Neutrophil (primary cell): ENCODE data around the gene NTRK3.
"Not testable (repeated sequence)": the region's sequence is repeated elsewhere in the genome, so short reads cannot be mapped to it uniquely, and the experiment has no call there.

Experiments
- H3K27ac ChIP-seq: fragments of 200-600 bp; sonication (generic); 2 replicates; pipeline ENCODE4 v1.5.1; 2016; ENCODE audit warnings: mild to moderate bottlenecking, moderate library complexity
- H3K27me3 ChIP-seq: fragments of 200-600 bp; sonication (generic); 2 replicates; pipeline ENCODE4 v1.6.0; 2016; ENCODE audit warnings: mild to moderate bottlenecking
- H3K36me3 ChIP-seq: fragments of 200-600 bp; sonication (generic); 2 replicates; pipeline ENCODE4 v1.5.1; 2017
- H3K4me1 ChIP-seq, 2 experiments: fragments of 200-600 bp in 1 of 2; sonication (generic) in 1 of 2; 1 replicate in 1 of 2; 2 replicates in 1 of 2; pipeline versions ENCODE4 v1.5.1 to v1.6.1; 2013 to 2016; ENCODE audit warnings: low read depth in 1 of 2, low read length in 1 of 2, mild to moderate bottlenecking in 1 of 2, moderate library complexity in 1 of 2; ENCODE audit not compliant: control insufficient read depth in 1 of 2, insufficient read depth in 1 of 2
- H3K4me3 ChIP-seq, 2 experiments: fragments of 200-600 bp in 1 of 2; sonication (generic) in 1 of 2; 1 replicate in 1 of 2; 2 replicates in 1 of 2; pipeline ENCODE4 v1.5.1; 2013 to 2016; ENCODE audit warnings: low read depth in 1 of 2, low read length in 1 of 2, mild to moderate bottlenecking in 1 of 2, moderate library complexity in 1 of 2
- H3K9me3 ChIP-seq: fragments of 200-600 bp; sonication (generic); 2 replicates; pipeline ENCODE4 v1.5.1; 2016
- TF ChIP-seq, protein P1 (sequence below): fragments of 200-600 bp; sonication (generic); IDR thresholded peaks from 2 replicates; pipeline ENCODE4 v1.5.1; 2016; ENCODE audit warnings: antibody characterized with exemption

NTRK3 gene

DNA sequence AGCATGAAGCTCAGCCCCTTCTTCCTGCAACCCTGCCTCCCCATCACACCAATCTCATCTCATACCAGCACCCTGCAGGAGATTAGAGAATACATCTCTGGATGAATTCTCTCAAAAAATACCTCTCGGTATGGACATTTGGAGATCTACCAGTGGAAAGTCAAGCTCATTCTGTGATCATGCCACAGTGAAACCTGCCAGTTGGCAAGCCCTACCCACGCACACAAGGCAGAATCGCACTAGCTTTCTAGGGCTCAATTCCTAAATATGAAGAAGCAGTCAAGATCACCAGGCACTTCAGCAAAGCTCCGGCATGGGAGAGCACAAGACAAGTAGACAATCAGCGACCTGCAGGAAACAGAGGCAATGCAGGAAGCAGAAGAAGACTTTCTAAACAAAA is 221.2 kb downstream of the NTRK3 start:
- H3K36me3 ChIP-seq = no peaks in the 10 kb centered on the region
- H3K9me3 ChIP-seq = no peaks in the 10 kb centered on the region
- H3K4me3 ChIP-seq = no peak overlapping the region
- H3K27me3 ChIP-seq = peaks cover 50% of the 10 kb centered on the region
- H3K27ac ChIP-seq = no peak overlapping the region
- TF ChIP-seq, protein P1, sequence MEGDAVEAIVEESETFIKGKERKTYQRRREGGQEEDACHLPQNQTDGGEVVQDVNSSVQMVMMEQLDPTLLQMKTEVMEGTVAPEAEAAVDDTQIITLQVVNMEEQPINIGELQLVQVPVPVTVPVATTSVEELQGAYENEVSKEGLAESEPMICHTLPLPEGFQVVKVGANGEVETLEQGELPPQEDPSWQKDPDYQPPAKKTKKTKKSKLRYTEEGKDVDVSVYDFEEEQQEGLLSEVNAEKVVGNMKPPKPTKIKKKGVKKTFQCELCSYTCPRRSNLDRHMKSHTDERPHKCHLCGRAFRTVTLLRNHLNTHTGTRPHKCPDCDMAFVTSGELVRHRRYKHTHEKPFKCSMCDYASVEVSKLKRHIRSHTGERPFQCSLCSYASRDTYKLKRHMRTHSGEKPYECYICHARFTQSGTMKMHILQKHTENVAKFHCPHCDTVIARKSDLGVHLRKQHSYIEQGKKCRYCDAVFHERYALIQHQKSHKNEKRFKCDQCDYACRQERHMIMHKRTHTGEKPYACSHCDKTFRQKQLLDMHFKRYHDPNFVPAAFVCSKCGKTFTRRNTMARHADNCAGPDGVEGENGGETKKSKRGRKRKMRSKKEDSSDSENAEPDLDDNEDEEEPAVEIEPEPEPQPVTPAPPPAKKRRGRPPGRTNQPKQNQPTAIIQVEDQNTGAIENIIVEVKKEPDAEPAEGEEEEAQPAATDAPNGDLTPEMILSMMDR = no peak
- H3K4me1 ChIP-seq = peaks cover 0 to 9% of the 10 kb centered on the region in 2 experiments

DNA sequence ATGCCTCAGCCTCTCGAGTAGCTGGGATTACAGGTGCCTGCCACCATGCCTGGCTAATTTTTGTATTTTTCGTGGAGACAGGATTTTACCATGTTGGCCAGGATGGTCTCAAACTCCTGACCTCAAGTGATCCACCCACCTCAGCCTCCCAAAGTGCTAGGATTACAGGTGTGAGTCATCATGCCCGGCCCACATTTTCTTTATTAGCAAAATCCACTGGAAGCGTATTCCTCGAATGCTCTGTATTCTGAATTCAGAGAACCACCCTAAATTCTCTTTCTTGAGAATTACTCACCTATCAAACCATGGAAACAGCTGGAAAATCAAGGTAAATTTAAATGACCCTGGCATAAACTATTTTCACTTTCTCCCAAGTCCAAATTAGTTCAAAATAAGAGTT is 223.1 kb downstream of the NTRK3 start:
- not testable (repeated sequence) for H3K4me1 ChIP-seq, H3K36me3 ChIP-seq, H3K4me3 ChIP-seq, H3K27ac ChIP-seq, H3K9me3 ChIP-seq
- peaks cover 57% of the 10 kb centered on the region for H3K27me3 ChIP-seq

DNA sequence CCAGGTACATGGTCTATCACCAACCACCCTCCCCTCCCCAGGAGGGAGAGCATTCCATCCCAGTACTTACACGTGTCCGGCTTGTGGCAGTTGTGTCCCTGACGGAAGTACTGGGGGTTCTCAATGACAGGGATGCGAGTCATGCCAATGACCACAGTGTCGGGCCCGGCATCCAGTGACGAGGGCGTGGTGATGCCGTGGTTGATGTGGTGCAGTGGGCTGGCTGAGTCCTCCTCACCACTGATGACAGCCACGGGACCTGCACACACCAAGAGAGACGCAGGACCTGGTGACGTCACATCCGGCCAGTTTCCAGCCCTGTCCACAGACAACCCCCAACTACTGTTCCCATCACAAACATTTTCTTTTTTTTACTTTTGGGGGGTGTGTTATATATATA is 223.8 kb downstream of the NTRK3 start:
- Histone ChIP-seq H3K36me3 (no peaks in the 10 kb centered on the region), H3K9me3 (no peaks in the 10 kb centered on the region), H3K27me3 (peaks cover 50% of the 10 kb centered on the region), H3K27ac (no peak overlapping the region), H3K4me3 (no peak overlapping the region), H3K4me1 (no peaks in the 10 kb centered on the region)
- TF ChIP-seq, protein P1 = no peak

DNA sequence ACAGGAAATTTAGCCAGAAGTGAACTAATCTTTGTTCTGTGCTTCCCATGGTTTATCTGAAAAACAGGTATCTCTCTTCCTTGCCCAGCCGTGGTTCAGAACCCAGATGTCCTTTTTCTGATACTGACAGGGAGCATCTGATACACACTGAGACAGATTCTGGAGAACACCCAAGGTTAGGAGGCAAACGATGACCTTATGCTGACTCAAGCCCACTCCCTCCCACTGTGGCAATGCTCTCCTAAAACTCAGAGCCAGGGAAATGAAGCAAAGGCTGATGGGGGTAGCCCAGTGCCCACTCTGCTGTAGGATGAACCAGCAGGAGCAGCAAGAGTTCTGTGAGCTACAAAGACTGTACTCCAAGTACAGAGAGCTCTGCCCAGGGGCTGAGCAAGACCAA is 225.1 kb downstream of the NTRK3 start:
- no peak overlapping the region for H3K4me3 ChIP-seq
- H3K27me3 ChIP-seq = peaks cover 37% of the 10 kb centered on the region
- H3K36me3 ChIP-seq = no peaks in the 10 kb centered on the region
- TF ChIP-seq, protein P1 = no peak
- no peaks in the 10 kb centered on the region for H3K9me3 ChIP-seq
- no peaks in the 10 kb centered on the region for H3K4me1 ChIP-seq
- no peak overlapping the region for H3K27ac ChIP-seq

DNA sequence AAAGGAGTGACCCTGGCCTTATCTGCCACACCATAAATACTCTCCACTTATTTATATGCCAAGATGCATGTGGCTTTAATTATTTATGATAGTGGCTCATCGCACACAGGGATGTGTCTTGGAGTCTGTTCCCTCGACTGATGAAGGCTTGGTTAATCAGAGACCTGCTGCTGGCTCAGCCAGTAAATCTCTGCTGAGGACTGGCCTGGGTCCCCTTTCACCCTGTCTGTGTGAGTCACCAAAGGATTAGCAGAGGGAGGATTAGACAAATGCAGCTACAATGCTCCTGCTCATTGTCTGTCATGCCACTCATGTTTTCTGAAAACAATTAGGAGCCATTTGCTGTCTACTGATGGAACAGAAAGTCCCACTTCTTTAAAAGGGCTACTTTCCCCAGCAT is 226.8 kb downstream of the NTRK3 start:
- Histone ChIP-seq H3K27ac (no peak overlapping the region), H3K9me3 (no peaks in the 10 kb centered on the region), H3K4me1 (no peaks in the 10 kb centered on the region), H3K36me3 (no peaks in the 10 kb centered on the region), H3K27me3 (peaks cover 20% of the 10 kb centered on the region), H3K4me3 (no peak overlapping the region)
- TF ChIP-seq, protein P1 = no peak

DNA sequence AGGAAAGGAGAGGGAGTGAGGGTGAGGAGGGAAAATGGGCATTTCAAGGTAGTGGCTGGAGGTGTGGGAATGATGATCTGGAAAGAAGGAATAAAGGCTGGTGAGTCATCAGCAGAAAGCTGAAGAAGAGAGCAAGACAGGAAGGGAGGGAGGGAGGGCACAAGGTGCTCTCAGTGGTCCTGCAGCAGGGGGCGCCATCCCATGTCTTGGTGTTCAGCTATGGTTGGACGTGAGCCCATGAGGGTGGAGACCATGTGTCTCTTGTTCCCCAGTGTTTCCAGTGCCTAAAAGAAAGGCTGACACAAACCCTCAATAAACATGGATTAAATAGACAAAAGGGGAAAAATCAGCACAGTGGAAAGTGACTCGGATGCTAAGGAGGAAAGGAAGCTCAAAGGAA is 228.5 kb downstream of the NTRK3 start:
- TF ChIP-seq, protein P1 = no peak
- Histone ChIP-seq H3K9me3 (no peaks in the 10 kb centered on the region), H3K27me3 (peaks cover 17% of the 10 kb centered on the region)

More for the DNA sequence above, 228.5 kb downstream of the NTRK3 start:
- no peaks in the 10 kb centered on the region for H3K36me3 ChIP-seq
- H3K27ac ChIP-seq = no peak overlapping the region
- no peaks in the 10 kb centered on the region for H3K4me1 ChIP-seq
- no peak overlapping the region for H3K4me3 ChIP-seq
